Activated gamma-delta T cell (primary cell): ENCODE measurements around the gene TEX2.
"Not testable (repeated sequence)": the region's sequence is repeated elsewhere in the genome, so short reads cannot be mapped to it uniquely, and the experiment has no call there.

Source experiments
- DNase-seq: peaks from one replicate; lab custom pipeline; 2025; lab: John Stamatoyannopoulos, UW

The TEX2 gene

GRCh38 chr17:64236827-64237403 lies 26.1 kb downstream of the TEX2 start:
- no peak for DNase-seq

- DNase-seq, result no peak
Observed at GRCh38 chr17:64234961-64235360, 28.1 kb downstream of the TEX2 start.

GRCh38 chr17:64232466-64233262 lies 30.4 kb downstream of the TEX2 start:
- DNase-seq, result no peak

- no peak for DNase-seq
Observed at GRCh38 chr17:64231567-64232141, 31.4 kb downstream of the TEX2 start.

- no peak for DNase-seq
Observed at GRCh38 chr17:64230791-64231408, 32.2 kb downstream of the TEX2 start.

- DNase-seq, result no peak
Observed at GRCh38 chr17:64229815-64230728, 33.0 kb downstream of the TEX2 start.

GRCh38 chr17:64226132-64226531 lies 36.9 kb downstream of the TEX2 start:
- no peak for DNase-seq

GRCh38 chr17:64225410-64225809 lies 37.6 kb downstream of the TEX2 start:
- DNase-seq, result no peak

GRCh38 chr17:64223931-64224629 lies 39.0 kb downstream of the TEX2 start:
- DNase-seq, result no peak

- DNase-seq, result no peak
Observed at GRCh38 chr17:64223283-64223682, 39.8 kb downstream of the TEX2 start.

- no peak for DNase-seq
Observed at GRCh38 chr17:64221679-64222078, 41.4 kb downstream of the TEX2 start.

- not testable (repeated sequence) for DNase-seq
Observed at GRCh38 chr17:64220604-64221003, 42.5 kb downstream of the TEX2 start.

- no peak for DNase-seq
Observed at GRCh38 chr17:64219571-64219970, 43.5 kb downstream of the TEX2 start.

- no peak for DNase-seq
Observed at GRCh38 chr17:64218066-64218465, 45.0 kb downstream of the TEX2 start.

GRCh38 chr17:64217249-64217691 lies 45.8 kb downstream of the TEX2 start:
- DNase-seq, result no peak

- DNase-seq, result no peak
Observed at GRCh38 chr17:64216338-64217248, 46.5 kb downstream of the TEX2 start.

- no peak for DNase-seq
Observed at GRCh38 chr17:64216000-64216337, 47.1 kb downstream of the TEX2 start.

GRCh38 chr17:64214950-64215349 lies 48.1 kb downstream of the TEX2 start:
- no peak for DNase-seq

GRCh38 chr17:64213995-64214811 lies 48.9 kb downstream of the TEX2 start:
- no peak for DNase-seq
